AG04450 (cell line): ENCODE measurements around the gene DOHH. TPM values are rescaled to one million over a fixed set of nuclear protein-coding genes. Genes with fewer than 3 reads are reported as not detected.

Source experiments
- CTCF ChIA-PET: fragments of 300-600, 350-600 bp; formaldehyde crosslinking; extraction: SDS; loops from one replicate; lab custom pipeline; 2022; ENCODE audit warnings: antibody characterized with exemption, inconsistent platforms; lab: Charles Lee
- POLR2A ChIA-PET: fragments of 350-600 bp; formaldehyde crosslinking; extraction: SDS; loops from one replicate; lab custom pipeline; 2021; ENCODE audit warnings: antibody characterized with exemption, inconsistent platforms; lab: Yijun Ruan, JAX
- DNase-seq: peaks from one replicate; pipeline ENCODE4 v3.0.0-alpha.2; 2011; ENCODE audit warnings: low read depth, low spot score
- H3K27ac ChIP-seq: one replicate; pipeline ENCODE4 v1.5.1; 2012; ENCODE audit warnings: low read depth, low read length, control low read depth
- H3K27me3 ChIP-seq: one replicate; pipeline ENCODE4 v1.6.0; 2012; ENCODE audit warnings: low read length; ENCODE audit not compliant: control insufficient read depth, insufficient read depth
- H3K4me3 ChIP-seq: 2 replicates; pipeline ENCODE4 v1.5.1; 2011; ENCODE audit warnings: mild to moderate bottlenecking, low read depth, low read length, control low read depth
- H3K9me3 ChIP-seq: 2 replicates; pipeline ENCODE4 v1.5.1; 2012; ENCODE audit warnings: low read length; ENCODE audit not compliant: control insufficient read depth, insufficient read depth
- CTCF ChIP-seq: IDR thresholded peaks from 2 replicates; pipeline ENCODE4 v1.5.1; 2011; ENCODE audit warnings: low read depth, low read length, control low read depth, inconsistent platforms
- polyA plus RNA-seq: library from polyadenylated mRNA; depleted of rRNA; stranded (reverse); fragments of >200 nt; gene quantifications from 2 replicates; pipeline ENCODE4 v1.2.3, GENCODE V29; 2011

DOHH gene
- polyA plus RNA-seq, 1 experiment = 3.4 TPM

GRCh38 chr19:3524904-3525451 lies 24.5 kb upstream of the DOHH start:
- no peak for DNase-seq
- H3K27me3 ChIP-seq = no peaks in the 10 kb centered on the region
- no peak for TF ChIP-seq CTCF
- ChIA-PET POLR2A (no interaction called here), CTCF (no interaction called here)
- H3K4me3 ChIP-seq = no peak overlapping the region
- no peaks in the 10 kb centered on the region; the same call in 1 of the 2 replicates for H3K9me3 ChIP-seq
- H3K27ac ChIP-seq = no peak overlapping the region

GRCh38 chr19:3524078-3524842 lies 23.8 kb upstream of the DOHH start:
- POLR2A ChIA-PET = no interaction called here
- TF ChIP-seq CTCF = no peak
- H3K27me3 ChIP-seq = no peaks in the 10 kb centered on the region
- CTCF ChIA-PET = no interaction called here
- no peak for DNase-seq
- no peaks in the 10 kb centered on the region; the same call in 1 of the 2 replicates for H3K9me3 ChIP-seq
- no peak overlapping the region for H3K27ac ChIP-seq
- H3K4me3 ChIP-seq = no peak overlapping the region

- CTCF ChIA-PET = no interaction called here
- TF ChIP-seq CTCF = no peak
- POLR2A ChIA-PET = no interaction called here
Observed at GRCh38 chr19:3523361-3524077, 23.0 kb upstream of the DOHH start.

GRCh38 chr19:3522421-3523360 lies 22.2 kb upstream of the DOHH start:
- CTCF ChIA-PET = interaction anchor here (0.6 to 0.7 kb wide), 2 partner anchors 222 to 361 kb away, joined by 3 to 4 read pairs; no protein-coding TSS in a partner anchor
- POLR2A ChIA-PET = interaction anchor here (0.6 to 0.8 kb wide), 2 partner anchors 17 to 921 kb away, joined by 3 read pairs; no protein-coding TSS in a partner anchor
- no peaks in the 10 kb centered on the region for H3K27me3 ChIP-seq
- no peak for DNase-seq
- H3K27ac ChIP-seq = no peak overlapping the region
- no peak overlapping the region for H3K4me3 ChIP-seq
- no peaks in the 10 kb centered on the region; the same call in 1 of the 2 replicates for H3K9me3 ChIP-seq
- no peak for TF ChIP-seq CTCF

More at GRCh38 chr19:3523361-3524077, 23.0 kb upstream of the DOHH start:
- DNase-seq = no peak
- no peaks in the 10 kb centered on the region for H3K27me3 ChIP-seq
- no peak overlapping the region for H3K4me3 ChIP-seq
- no peaks in the 10 kb centered on the region; the same call in 1 of the 2 replicates for H3K9me3 ChIP-seq
- H3K27ac ChIP-seq = no peak overlapping the region
